Upper lobe of left lung (tissue), 6 donors: ENCODE data around the gene KMT5B. TPM values are rescaled to one million over a fixed set of nuclear protein-coding genes. Genes with fewer than 3 reads are reported as not detected.

Experiments
- ATAC-seq, 2 donors: fragments of 200-7000 bp; cut with Tn5 transposase; one replicate each; pipeline ENCODE4 v1.9.1; 2022; ENCODE audit warnings: mild to moderate bottlenecking in 2 of 2, moderate library complexity in 2 of 2; ENCODE audit not compliant: low FRiP score in 2 of 2
- DNase-seq, 2 donors: peaks; one replicate each; pipeline ENCODE4 v3.0.0-alpha.2; 2019 to 2020
- H3K27ac ChIP-seq, 4 donors: fragments of 200-600 bp; sonication (generic); one replicate each; pipeline ENCODE4 v1.5.1; 2016 to 2019
- H3K27me3 ChIP-seq, 4 donors: fragments of 200-600 bp; sonication (generic); one replicate each; pipeline ENCODE4 v1.5.1; 2017 to 2019
- H3K36me3 ChIP-seq, 4 donors: fragments of 200-600 bp; sonication (generic); one replicate each; pipeline ENCODE4 v1.5.1; 2016 to 2019
- H3K4me1 ChIP-seq, 4 donors: fragments of 200-600 bp; sonication (generic); one replicate each; pipeline ENCODE4 v1.5.1; 2018 to 2019
- H3K4me3 ChIP-seq, 4 donors: fragments of 200-600 bp; sonication (generic); one replicate each; pipeline ENCODE4 v1.5.1; 2017 to 2019; ENCODE audit warnings: mild to moderate bottlenecking in 2 of 4, moderate library complexity in 1 of 4
- H3K9me3 ChIP-seq, 4 donors: fragments of 200-600 bp; sonication (generic); one replicate each; pipeline ENCODE4 v1.5.1; 2018 to 2019
- CTCF ChIP-seq, 6 experiments: fragments of 450-650 bp in 4 of 6; fragments of 200-600 bp in 2 of 6; sonication (generic) in 2 of 6; IDR thresholded peaks; one replicate each; pipeline ENCODE4 v1.5.1; 2016 to 2019; ENCODE audit warnings: antibody characterized with exemption in 6 of 6
- EP300 ChIP-seq, 4 donors: sonication (generic); formaldehyde crosslinking; IDR thresholded peaks; one replicate each; pipeline ENCODE4 v1.5.1; 2017; ENCODE audit warnings: antibody characterized with exemption in 4 of 4, control low read depth in 2 of 4
- POLR2A ChIP-seq, 4 donors: fragments of 450-650 bp; IDR thresholded peaks; one replicate each; pipeline ENCODE4 v1.5.1; 2016 to 2017; ENCODE audit warnings: antibody characterized with exemption in 4 of 4, mild to moderate bottlenecking in 2 of 4
- POLR2AphosphoS5 ChIP-seq, 2 donors: sonication (generic); formaldehyde crosslinking; IDR thresholded peaks; one replicate each; pipeline ENCODE4 v1.5.1; 2017; ENCODE audit warnings: antibody characterized with exemption in 2 of 2
- WGBS, 2 donors: methylation state at CpG; one replicate each; pipeline ENCODE4 v1.1.5; 2017 to 2018; 5-methylcytosine and 5-hydroxymethylcytosine counted together
- total RNA-seq, 6 donors: library from RNA; depleted of rRNA in 4 of 6; stranded (reverse); fragments of >200 nt in 4 of 6; gene quantifications; one replicate each; pipeline versions ENCODE4 v1.1.0 to v1.2.1, GENCODE V29; 2016 to 2021
- donor health status: DM: no; HTN: no; CAD: no; lungs with moderate emphysema.
- donor health status: DM: no; HTN: yes; CAD: no; lungs with severe emphysema.

Gene KMT5B
- total RNA-seq, 6 donors from 2014 or later, result 19.3 to 61.2 (median 41.0) TPM

GRCh38 chr11:68136866-68137265, 76.2 kb downstream of the KMT5B start:
- peaks cover 4 to 19% (median 12%) of the 10 kb centered on the region in 4 donors for H3K4me1 ChIP-seq
- ATAC-seq (no peak), DNase-seq (no peak)
- no peak for TF ChIP-seq POLR2AphosphoS5 (IDR thresholded peaks at IDR 0.05)
- no peak overlapping the region for H3K4me3 ChIP-seq
- no peaks in the 10 kb centered on the region for H3K36me3 ChIP-seq
- H3K27me3 ChIP-seq, result no peaks in the 10 kb centered on the region
- no peak overlapping the region for H3K27ac ChIP-seq
- 81 to 84% methylated on average over 8 of the region's 8 CpGs for WGBS, 2 donors
- no peaks in the 10 kb centered on the region for H3K9me3 ChIP-seq

GRCh38 chr11:68135161-68135560, 77.9 kb downstream of the KMT5B start:
- no peaks in the 10 kb centered on the region for H3K36me3 ChIP-seq
- WGBS, 2 donors, result 64 to 86% methylated on average over 2 to 3 of the region's 3 CpGs
- no peaks in the 10 kb centered on the region for H3K27me3 ChIP-seq
- H3K4me3 ChIP-seq, result no peak overlapping the region
- H3K9me3 ChIP-seq, result no peaks in the 10 kb centered on the region
- H3K4me1 ChIP-seq, result peaks cover 0 to 4% (median 0%) of the 10 kb centered on the region in 4 donors
- ATAC-seq, result no peak
- no peak for DNase-seq
- no peak overlapping the region for H3K27ac ChIP-seq
- TF ChIP-seq POLR2AphosphoS5 (IDR thresholded peaks at IDR 0.05) (no peak), CTCF (IDR thresholded peaks at IDR 0.05) (no peak), POLR2A (IDR thresholded peaks at IDR 0.05) (no peak), EP300 (IDR thresholded peaks at IDR 0.05) (no peak)

GRCh38 chr11:68133761-68134160, 79.3 kb downstream of the KMT5B start:
- peaks cover 2 to 8% (median 5%) of the 10 kb centered on the region in 4 donors for H3K4me1 ChIP-seq
- no peaks in the 10 kb centered on the region for H3K9me3 ChIP-seq
- no peaks in the 10 kb centered on the region for H3K36me3 ChIP-seq
- ATAC-seq (no peak), DNase-seq (no peak)
- H3K27ac ChIP-seq, result no peak overlapping the region
- H3K4me3 ChIP-seq, result no peak overlapping the region
- WGBS, 2 donors, result 65 to 83% methylated on average over 2 of the region's 2 CpGs
- TF ChIP-seq POLR2AphosphoS5 (IDR thresholded peaks at IDR 0.05), result no peak
- no peak for TF ChIP-seq POLR2A (IDR thresholded peaks at IDR 0.05)
- TF ChIP-seq EP300 (IDR thresholded peaks at IDR 0.05), result no peak
- TF ChIP-seq CTCF (IDR thresholded peaks at IDR 0.05), result no peak
- H3K27me3 ChIP-seq, result no peaks in the 10 kb centered on the region

GRCh38 chr11:68130121-68130520, 83.0 kb downstream of the KMT5B start:
- WGBS, 2 donors, result 94 to 100% methylated on average over 1 of the region's 1 CpG
- DNase-seq (no peak), ATAC-seq (no peak)
- TF ChIP-seq EP300 (IDR thresholded peaks at IDR 0.05) (no peak), CTCF (IDR thresholded peaks at IDR 0.05) (no peak), POLR2A (IDR thresholded peaks at IDR 0.05) (no peak), POLR2AphosphoS5 (IDR thresholded peaks at IDR 0.05) (no peak)
- H3K27me3 ChIP-seq, result no peaks in the 10 kb centered on the region
- H3K36me3 ChIP-seq, result no peaks in the 10 kb centered on the region
- H3K4me3 ChIP-seq, result no peak overlapping the region
- H3K4me1 ChIP-seq, result peaks cover 12 to 23% (median 22%) of the 10 kb centered on the region in 4 donors
- H3K9me3 ChIP-seq, result no peaks in the 10 kb centered on the region
- H3K27ac ChIP-seq, result no peak overlapping the region

GRCh38 chr11:68128682-68129327, 84.3 kb downstream of the KMT5B start:
- DNase-seq, result peak in 1 of 2 donors; percentile 79

More at GRCh38 chr11:68128682-68129327, 84.3 kb downstream of the KMT5B start:
- Histone ChIP-seq H3K36me3 (no peaks in the 10 kb centered on the region), H3K9me3 (no peaks in the 10 kb centered on the region), H3K27ac (peak overlapping the region; percentile 73 to 88 (median 87)), H3K4me1 (peaks cover 12 to 23% (median 22%) of the 10 kb centered on the region in 4 donors), H3K27me3 (no peaks in the 10 kb centered on the region), H3K4me3 (peak overlapping the region; percentile 0 to 61 (median 54))
- 24 to 26% methylated on average over 11 to 13 of the region's 15 CpGs for WGBS, 2 donors
- no peak for TF ChIP-seq POLR2A (IDR thresholded peaks at IDR 0.05)
- no peak for TF ChIP-seq CTCF (IDR thresholded peaks at IDR 0.05)
- TF ChIP-seq POLR2AphosphoS5 (IDR thresholded peaks at IDR 0.05), result no peak
- TF ChIP-seq EP300 (IDR thresholded peaks at IDR 0.05), result no peak
- peak; percentile 35 to 73 for ATAC-seq
